ENCODE data around the gene ST6GALNAC5.

DNA sequence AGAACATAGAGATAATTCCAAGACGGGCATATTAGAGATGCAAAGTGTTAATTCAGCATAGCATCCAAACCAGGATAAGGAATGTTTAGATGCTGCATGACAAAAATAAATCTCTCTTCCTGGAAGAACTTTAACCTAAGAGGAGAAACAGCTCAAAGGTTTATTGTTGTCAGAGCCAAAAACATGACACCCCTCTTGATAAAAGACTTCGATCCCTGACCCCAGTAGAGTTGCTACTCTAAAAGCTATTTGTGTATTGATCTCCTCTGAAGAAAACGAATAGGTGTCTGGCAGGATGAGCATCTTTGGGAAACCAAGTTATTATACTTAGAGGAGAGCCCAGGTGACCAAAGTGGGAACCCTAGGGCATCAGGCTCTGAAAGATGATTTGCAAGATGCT, 193.9 kb downstream of the ST6GALNAC5 start:
- TF ChIP-seq, protein P1, sequence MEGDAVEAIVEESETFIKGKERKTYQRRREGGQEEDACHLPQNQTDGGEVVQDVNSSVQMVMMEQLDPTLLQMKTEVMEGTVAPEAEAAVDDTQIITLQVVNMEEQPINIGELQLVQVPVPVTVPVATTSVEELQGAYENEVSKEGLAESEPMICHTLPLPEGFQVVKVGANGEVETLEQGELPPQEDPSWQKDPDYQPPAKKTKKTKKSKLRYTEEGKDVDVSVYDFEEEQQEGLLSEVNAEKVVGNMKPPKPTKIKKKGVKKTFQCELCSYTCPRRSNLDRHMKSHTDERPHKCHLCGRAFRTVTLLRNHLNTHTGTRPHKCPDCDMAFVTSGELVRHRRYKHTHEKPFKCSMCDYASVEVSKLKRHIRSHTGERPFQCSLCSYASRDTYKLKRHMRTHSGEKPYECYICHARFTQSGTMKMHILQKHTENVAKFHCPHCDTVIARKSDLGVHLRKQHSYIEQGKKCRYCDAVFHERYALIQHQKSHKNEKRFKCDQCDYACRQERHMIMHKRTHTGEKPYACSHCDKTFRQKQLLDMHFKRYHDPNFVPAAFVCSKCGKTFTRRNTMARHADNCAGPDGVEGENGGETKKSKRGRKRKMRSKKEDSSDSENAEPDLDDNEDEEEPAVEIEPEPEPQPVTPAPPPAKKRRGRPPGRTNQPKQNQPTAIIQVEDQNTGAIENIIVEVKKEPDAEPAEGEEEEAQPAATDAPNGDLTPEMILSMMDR (conservative IDR thresholded peaks at IDR 0.05), result no peak
- no peak for TF ChIP-seq EZH2 (IDR thresholded peaks at IDR 0.05; ENCODE audit: low read depth)
